H9 (cell line): ENCODE results near the gene PEX16. TPM values are rescaled to one million over a fixed set of nuclear protein-coding genes. Genes with fewer than 3 reads are reported as not detected.

Experiments
- DNase-seq: peaks from one replicate; pipeline ENCODE4 v3.0.0-alpha.2; 2017
- H2AFZ ChIP-seq: one replicate; pipeline ENCODE4 v1.6.1; 2013; ENCODE audit warnings: mild to moderate bottlenecking, low read length, control low read depth, moderate library complexity
- H2AK5ac ChIP-seq: 2 replicates; pipeline ENCODE4 v1.6.1; 2013; ENCODE audit warnings: low read length, control low read depth, mixed read lengths; ENCODE audit not compliant: insufficient read length
- H2BK120ac ChIP-seq: one replicate; pipeline ENCODE4 v1.6.1; 2013; ENCODE audit warnings: low read depth, mild to moderate bottlenecking, low read length, control low read depth, inconsistent platforms; ENCODE audit not compliant: poor library complexity, severe bottlenecking
- H2BK12ac ChIP-seq: 2 replicates; pipeline ENCODE4 v1.6.1; 2013; ENCODE audit warnings: low read length, control low read depth, mixed read lengths, low read depth; ENCODE audit not compliant: insufficient read length
- H2BK15ac ChIP-seq: 2 replicates; pipeline ENCODE4 v1.6.1; 2013; ENCODE audit warnings: low read depth, low read length, control low read depth
- H2BK20ac ChIP-seq: one replicate; pipeline ENCODE4 v1.6.1; 2013; ENCODE audit warnings: low read depth, mild to moderate bottlenecking, low read length, control low read depth, inconsistent platforms; ENCODE audit not compliant: poor library complexity, severe bottlenecking
- H2BK5ac ChIP-seq: 2 replicates; pipeline ENCODE4 v1.6.1; 2013; ENCODE audit warnings: low read length, control low read depth, mixed read lengths; ENCODE audit not compliant: insufficient read length
- H3K14ac ChIP-seq: 2 replicates; pipeline ENCODE4 v1.6.1; 2013; ENCODE audit warnings: low read length, control low read depth; ENCODE audit not compliant: insufficient read depth
- H3K18ac ChIP-seq: 2 replicates; pipeline ENCODE4 v1.6.1; 2013; ENCODE audit warnings: low read depth, mild to moderate bottlenecking, mixed read lengths, low read length, control low read depth; ENCODE audit not compliant: insufficient read length
- H3K23ac ChIP-seq: 2 replicates; pipeline ENCODE4 v1.6.1; 2013; ENCODE audit warnings: low read length, control low read depth, mixed read lengths, low read depth; ENCODE audit not compliant: insufficient read length
- H3K23me2 ChIP-seq: 2 replicates; pipeline ENCODE4 v1.6.1; 2013; ENCODE audit warnings: low read depth, mild to moderate bottlenecking, mixed read lengths, low read length, control low read depth; ENCODE audit not compliant: insufficient read length, poor library complexity, severe bottlenecking
- H3K27ac ChIP-seq: 2 replicates; pipeline ENCODE4 v1.5.1; 2013; ENCODE audit warnings: low read length, control low read depth, mixed read lengths, low read depth; ENCODE audit not compliant: insufficient read length
- H3K27me3 ChIP-seq: 2 replicates; pipeline ENCODE4 v1.6.1; 2013; ENCODE audit warnings: low read length, control low read depth, inconsistent platforms; ENCODE audit not compliant: insufficient read depth
- H3K4ac ChIP-seq: 2 replicates; pipeline ENCODE4 v1.6.1; 2013; ENCODE audit warnings: low read depth, mild to moderate bottlenecking, control low read depth, inconsistent platforms, low read length, moderate library complexity
- H3K4me1 ChIP-seq: 2 replicates; pipeline ENCODE4 v1.6.1; 2013; ENCODE audit warnings: low read length, control low read depth, inconsistent platforms; ENCODE audit not compliant: insufficient read depth
- H3K4me2 ChIP-seq: 2 replicates; pipeline ENCODE4 v1.6.1; 2013; ENCODE audit warnings: low read length, control low read depth, mixed read lengths; ENCODE audit not compliant: insufficient read length, insufficient read depth
- H3K56ac ChIP-seq: 2 replicates; pipeline ENCODE4 v1.6.1; 2013; ENCODE audit warnings: low read depth, mild to moderate bottlenecking, mixed read lengths, low read length, control low read depth; ENCODE audit not compliant: insufficient read length
- H3K79me1 ChIP-seq: 2 replicates; pipeline ENCODE4 v1.6.1; 2013; ENCODE audit warnings: low read depth, mild to moderate bottlenecking, moderate library complexity, low read length, control low read depth, inconsistent platforms; ENCODE audit not compliant: insufficient read depth, poor library complexity, severe bottlenecking
- H3K79me2 ChIP-seq: 2 replicates; pipeline ENCODE4 v1.6.1; 2013; ENCODE audit warnings: low read length, control low read depth, inconsistent platforms; ENCODE audit not compliant: insufficient read depth
- H3K9ac ChIP-seq: 2 replicates; pipeline ENCODE4 v1.6.1; 2013; ENCODE audit warnings: low read length, control low read depth, mixed read lengths; ENCODE audit not compliant: insufficient read length; ENCODE audit errors: extremely low read depth
- H3K9me3 ChIP-seq: one replicate; pipeline ENCODE4 v1.6.1; 2013; ENCODE audit warnings: low read depth, low read length, inconsistent platforms; ENCODE audit not compliant: control insufficient read depth
- H3T11ph ChIP-seq: one replicate; pipeline ENCODE4 v1.6.1; 2013; ENCODE audit warnings: mild to moderate bottlenecking, low read length, control low read depth, inconsistent platforms
- H4K20me1 ChIP-seq: one replicate; pipeline ENCODE4 v1.6.1; 2013; ENCODE audit not compliant: control insufficient read depth, insufficient read length, insufficient read depth
- H4K5ac ChIP-seq: 2 replicates; pipeline ENCODE4 v1.6.1; 2013; ENCODE audit warnings: low read depth, mild to moderate bottlenecking, mixed read lengths, low read length, control low read depth; ENCODE audit not compliant: insufficient read length
- H4K8ac ChIP-seq: replicated peaks from 2 replicates; pipeline ENCODE4 v1.6.1; 2013; ENCODE audit warnings: low read length, control low read depth, mixed read lengths, low read depth; ENCODE audit not compliant: insufficient read length
- H4K91ac ChIP-seq: 2 replicates; pipeline ENCODE4 v1.6.1; 2013; ENCODE audit warnings: low read depth, mild to moderate bottlenecking, moderate library complexity, mixed read lengths, low read length, control low read depth; ENCODE audit not compliant: insufficient read length
- H3K27ac Mint-ChIP-seq, 3 experiments: 2 replicates in 2 of 3; 3 replicates in 1 of 3; pipeline ENCODE4 v1.8.0; 2020 to 2021; ENCODE audit warnings: mixed read lengths in 3 of 3, mild to moderate bottlenecking in 1 of 3, moderate library complexity in 1 of 3
- H3K27me3 Mint-ChIP-seq: 2 replicates; pipeline ENCODE4 v1.8.0; 2021; ENCODE audit warnings: low read depth, mild to moderate bottlenecking, moderate library complexity, mixed read lengths
- H3K36me3 Mint-ChIP-seq, 3 experiments: 2 replicates in 2 of 3; 3 replicates in 1 of 3; pipeline ENCODE4 v1.8.0; 2020 to 2021; ENCODE audit warnings: low read depth in 3 of 3, mixed read lengths in 3 of 3; ENCODE audit not compliant: insufficient read depth in 1 of 3
- H3K4me1 Mint-ChIP-seq, 2 experiments: 2 replicates each; pipeline ENCODE4 v1.8.0; 2020; ENCODE audit warnings: mixed read lengths in 2 of 2
- H3K4me3 Mint-ChIP-seq, 2 experiments: 2 replicates in 1 of 2; 3 replicates in 1 of 2; pipeline ENCODE4 v1.8.0; 2020 to 2021; ENCODE audit warnings: mild to moderate bottlenecking in 2 of 2, mixed read lengths in 2 of 2, moderate library complexity in 1 of 2
- H3K9me3 Mint-ChIP-seq, 2 experiments: 2 replicates in 1 of 2; 3 replicates in 1 of 2; pipeline ENCODE4 v1.8.0; 2020; ENCODE audit warnings: mild to moderate bottlenecking in 2 of 2, mixed read lengths in 2 of 2, moderate library complexity in 1 of 2
- WGBS: extraction: QIAGEN DNeasy Blood & Tissue Kit; methylation state at CpG from one replicate; pipeline ENCODE4 v1.1.7; 2013; ENCODE audit warnings: missing lambda C conversion rate, low lambda C conversion rate, mixed read lengths; ENCODE audit not compliant: insufficient read length; ENCODE audit errors: extremely low coverage; 5-methylcytosine and 5-hydroxymethylcytosine counted together
- total RNA-seq: library from RNA; stranded (reverse); gene quantifications from 2 replicates; pipeline ENCODE4 v1.2.1, GENCODE V29; 2021
- TF ChIP-seq, protein P1 (sequence below): fragments of 200-600 bp; sonication (generic); conservative IDR thresholded peaks from 3 replicates; pipeline ENCODE4 v1.8.0; 2021; ENCODE audit warnings: antibody characterized with exemption, mild to moderate bottlenecking

PEX16 gene
- total RNA-seq, 1 experiment from 2014 or later: 30.8 TPM

DNA sequence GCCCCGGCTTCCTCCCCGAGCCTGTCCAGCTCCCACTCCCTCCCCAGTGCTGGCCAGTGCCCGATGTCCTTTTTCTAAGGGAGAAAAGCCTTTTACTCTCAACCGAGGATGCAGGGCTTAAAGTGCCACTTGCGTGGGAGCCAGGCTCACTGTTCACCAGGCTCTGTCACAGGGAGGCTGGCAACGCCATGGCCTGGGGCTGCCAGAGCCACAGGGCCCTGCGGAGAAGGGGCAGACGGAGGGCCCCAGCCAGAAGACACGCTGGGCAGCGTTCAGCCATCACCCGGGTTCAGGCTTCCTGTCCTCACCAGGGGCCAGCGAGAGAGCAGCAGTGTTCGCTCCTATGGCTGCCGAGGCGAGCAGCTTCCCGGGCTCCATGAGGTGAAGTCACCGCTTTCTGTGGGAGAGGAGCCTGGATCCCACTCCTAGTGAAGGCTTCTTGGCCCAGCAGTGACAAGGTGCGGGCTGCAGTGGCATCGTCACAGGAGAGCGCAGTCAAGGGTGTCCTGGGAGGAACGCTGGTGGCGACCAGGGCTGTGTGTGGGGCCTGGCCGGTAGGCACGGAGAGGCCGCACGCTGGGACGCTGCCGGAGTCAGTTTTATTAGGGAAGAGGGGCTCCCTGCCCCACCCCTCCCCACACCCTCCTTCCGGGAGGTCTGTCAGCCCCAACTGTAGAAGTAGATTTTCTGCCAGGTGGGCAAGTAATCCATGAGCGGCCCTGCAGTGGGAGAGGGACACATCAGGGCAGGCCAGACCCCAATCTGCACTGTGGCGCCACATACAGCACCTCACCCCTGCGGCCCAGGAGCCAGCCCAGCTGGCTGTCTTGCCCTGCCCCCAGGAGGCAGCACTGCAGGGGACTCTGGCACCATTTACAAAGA, 7.8 kb downstream of the PEX16 start:
- no peak for DNase-seq
- Mint-ChIP-seq H3K27me3 (no peaks in the 10 kb centered on the region), H3K36me3 (peaks cover 9 to 27% (median 25%) of the 10 kb centered on the region in 3 experiments), H3K4me1 (peaks cover 2 to 4% of the 10 kb centered on the region in 2 experiments; a peak in 2 of 4 replicates), H3K27ac (no peak overlapping the region), H3K9me3 (no peaks in the 10 kb centered on the region), H3K4me3 (no peak overlapping the region)
- H3K27ac ChIP-seq: no peak overlapping the region
- no peak overlapping the region for H2BK5ac ChIP-seq
- H3K27me3 ChIP-seq: no peaks in the 10 kb centered on the region
- H3K9me3 ChIP-seq: no peaks in the 10 kb centered on the region
- no CpG with 5 or more reads among the region's 32 CpGs for WGBS
- no peak overlapping the region for H3K14ac ChIP-seq
- no peak overlapping the region for H2AK5ac ChIP-seq
- no peak overlapping the region for H2AFZ ChIP-seq
- H2BK12ac ChIP-seq: no peak overlapping the region
- H3K4me2 ChIP-seq: no peak overlapping the region
- H3K56ac ChIP-seq: no peak overlapping the region
- H3K4me1 ChIP-seq: no peaks in the 10 kb centered on the region
- H3K79me1 ChIP-seq: no peaks in the 10 kb centered on the region
- H3K4ac ChIP-seq: no peak overlapping the region
- H4K8ac ChIP-seq: no peak overlapping the region
- no peak overlapping the region for H4K5ac ChIP-seq
- no peak overlapping the region for H3K18ac ChIP-seq
- H2BK15ac ChIP-seq: no peak overlapping the region
- H4K91ac ChIP-seq: no peak overlapping the region
- H2BK20ac ChIP-seq: no peak overlapping the region
- no peak overlapping the region for H3T11ph ChIP-seq
- no peak overlapping the region for H3K9ac ChIP-seq
- H3K23ac ChIP-seq: no peak overlapping the region
- no peaks in the 10 kb centered on the region for H3K23me2 ChIP-seq
- TF ChIP-seq, protein P1, sequence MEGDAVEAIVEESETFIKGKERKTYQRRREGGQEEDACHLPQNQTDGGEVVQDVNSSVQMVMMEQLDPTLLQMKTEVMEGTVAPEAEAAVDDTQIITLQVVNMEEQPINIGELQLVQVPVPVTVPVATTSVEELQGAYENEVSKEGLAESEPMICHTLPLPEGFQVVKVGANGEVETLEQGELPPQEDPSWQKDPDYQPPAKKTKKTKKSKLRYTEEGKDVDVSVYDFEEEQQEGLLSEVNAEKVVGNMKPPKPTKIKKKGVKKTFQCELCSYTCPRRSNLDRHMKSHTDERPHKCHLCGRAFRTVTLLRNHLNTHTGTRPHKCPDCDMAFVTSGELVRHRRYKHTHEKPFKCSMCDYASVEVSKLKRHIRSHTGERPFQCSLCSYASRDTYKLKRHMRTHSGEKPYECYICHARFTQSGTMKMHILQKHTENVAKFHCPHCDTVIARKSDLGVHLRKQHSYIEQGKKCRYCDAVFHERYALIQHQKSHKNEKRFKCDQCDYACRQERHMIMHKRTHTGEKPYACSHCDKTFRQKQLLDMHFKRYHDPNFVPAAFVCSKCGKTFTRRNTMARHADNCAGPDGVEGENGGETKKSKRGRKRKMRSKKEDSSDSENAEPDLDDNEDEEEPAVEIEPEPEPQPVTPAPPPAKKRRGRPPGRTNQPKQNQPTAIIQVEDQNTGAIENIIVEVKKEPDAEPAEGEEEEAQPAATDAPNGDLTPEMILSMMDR: no peak
- no peak overlapping the region for H2BK120ac ChIP-seq
- H3K79me2 ChIP-seq: no peaks in the 10 kb centered on the region
- no peaks in the 10 kb centered on the region for H4K20me1 ChIP-seq
